Thyroid gland (tissue), 4 donors: Measurements from ENCODE around the gene NOS1AP. TPM values are rescaled to one million over a fixed set of nuclear protein-coding genes. Genes with fewer than 3 reads are reported as not detected.
"Not testable (repeated sequence)": the region's sequence is repeated elsewhere in the genome, so short reads cannot be mapped to it uniquely, and the experiment has no call there.

Experiments used
- DNase-seq, 2 donors: peaks; one replicate each; pipeline ENCODE4 v3.0.0-alpha.2; 2019
- H3K27ac ChIP-seq, 3 donors: fragments of 200-600 bp; sonication (generic); 1 replicate in 2 of 3; 2 replicates in 1 of 3; pipeline ENCODE4 v1.5.1; 2016 to 2019; ENCODE audit warnings: mild to moderate bottlenecking in 1 of 3, moderate library complexity in 1 of 3
- H3K27me3 ChIP-seq: fragments of 200-600 bp; sonication (generic); one replicate; pipeline ENCODE4 v1.5.1; 2019
- H3K36me3 ChIP-seq, 2 donors: fragments of 200-600 bp; sonication (generic); one replicate each; pipeline ENCODE4 v1.5.1; 2016 to 2019
- H3K4me1 ChIP-seq, 2 donors: fragments of 200-600 bp; sonication (generic); one replicate each; pipeline ENCODE4 v1.5.1; 2017 to 2019
- H3K4me3 ChIP-seq, 3 donors: fragments of 200-600 bp; sonication (generic); replicated peaks in 1 of 3; 1 replicate in 2 of 3; 2 replicates in 1 of 3; pipeline ENCODE4 v1.5.1; 2016; ENCODE audit warnings: mild to moderate bottlenecking in 1 of 3
- H3K9me3 ChIP-seq: fragments of 200-600 bp; sonication (generic); one replicate; pipeline ENCODE4 v1.5.1; 2017
- POLR2A ChIP-seq, 2 donors: fragments of 450-650 bp; IDR thresholded peaks; one replicate each; pipeline ENCODE4 v1.6.1; 2017; ENCODE audit warnings: antibody characterized with exemption in 2 of 2, mild to moderate bottlenecking in 2 of 2, moderate library complexity in 1 of 2
- WGBS, 2 donors: methylation state at CpG; one replicate each; pipeline ENCODE4 v1.1.5; 2017; 5-methylcytosine and 5-hydroxymethylcytosine counted together
- intact Hi-C: fragments of 100-400 bp; cut with DNase I; formaldehyde crosslinking; loops from one replicate; pipeline ENCODE4 v1.15.1; 2023
- total RNA-seq, 4 donors: library from RNA; depleted of rRNA; stranded (reverse); fragments of >200 nt; gene quantifications; one replicate each; pipeline ENCODE4 v1.2.3, GENCODE V29; 2016
- TF ChIP-seq, protein P1 (sequence below), 6 experiments: fragments of 200-600 bp in 3 of 6; fragments of 450-650 bp in 3 of 6; sonication (generic) in 3 of 6; IDR thresholded peaks; one replicate each; pipeline ENCODE4 v1.5.1; 2016 to 2019; ENCODE audit warnings: antibody characterized with exemption in 6 of 6, mild to moderate bottlenecking in 2 of 6, inconsistent platforms in 1 of 6, moderate library complexity in 1 of 6

Gene NOS1AP
- total RNA-seq, 4 donors from 2014 or later = 0.40 to 2.2 (median 0.54) TPM

DNA sequence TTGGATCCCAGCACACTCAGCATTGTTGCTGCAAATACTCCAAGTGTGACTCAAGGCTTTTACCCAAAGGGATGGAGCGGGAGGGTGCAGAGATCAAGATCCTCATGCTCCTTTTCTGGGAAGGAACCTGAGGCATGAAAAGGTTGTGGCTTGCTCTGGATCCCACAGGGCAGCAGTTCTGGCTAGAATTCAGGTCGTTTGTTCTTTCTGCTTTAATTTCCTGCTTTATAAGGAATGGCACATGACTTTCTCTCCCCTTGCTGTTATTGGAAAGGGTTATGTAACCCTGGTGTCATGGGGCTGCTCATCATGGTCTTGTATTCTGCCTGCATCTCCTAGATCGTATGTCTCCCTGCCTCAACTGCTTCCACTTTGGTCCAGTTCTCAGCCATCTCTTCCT, 101.6 kb downstream of the NOS1AP start:
- Histone ChIP-seq H3K4me3 (no peak overlapping the region), H3K36me3 (no peaks in the 10 kb centered on the region), H3K27me3 (no peaks in the 10 kb centered on the region), H3K27ac (no peak overlapping the region), H3K9me3 (no peaks in the 10 kb centered on the region), H3K4me1 (no peaks in the 10 kb centered on the region)
- DNase-seq = no peak
- 61 to 77% methylated on average over 3 of the region's 3 CpGs for WGBS, 2 donors
- TF ChIP-seq, protein P1, sequence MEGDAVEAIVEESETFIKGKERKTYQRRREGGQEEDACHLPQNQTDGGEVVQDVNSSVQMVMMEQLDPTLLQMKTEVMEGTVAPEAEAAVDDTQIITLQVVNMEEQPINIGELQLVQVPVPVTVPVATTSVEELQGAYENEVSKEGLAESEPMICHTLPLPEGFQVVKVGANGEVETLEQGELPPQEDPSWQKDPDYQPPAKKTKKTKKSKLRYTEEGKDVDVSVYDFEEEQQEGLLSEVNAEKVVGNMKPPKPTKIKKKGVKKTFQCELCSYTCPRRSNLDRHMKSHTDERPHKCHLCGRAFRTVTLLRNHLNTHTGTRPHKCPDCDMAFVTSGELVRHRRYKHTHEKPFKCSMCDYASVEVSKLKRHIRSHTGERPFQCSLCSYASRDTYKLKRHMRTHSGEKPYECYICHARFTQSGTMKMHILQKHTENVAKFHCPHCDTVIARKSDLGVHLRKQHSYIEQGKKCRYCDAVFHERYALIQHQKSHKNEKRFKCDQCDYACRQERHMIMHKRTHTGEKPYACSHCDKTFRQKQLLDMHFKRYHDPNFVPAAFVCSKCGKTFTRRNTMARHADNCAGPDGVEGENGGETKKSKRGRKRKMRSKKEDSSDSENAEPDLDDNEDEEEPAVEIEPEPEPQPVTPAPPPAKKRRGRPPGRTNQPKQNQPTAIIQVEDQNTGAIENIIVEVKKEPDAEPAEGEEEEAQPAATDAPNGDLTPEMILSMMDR (IDR thresholded peaks at IDR 0.05) = no peak
- TF ChIP-seq POLR2A (IDR thresholded peaks at IDR 0.05) = no peak
- intact Hi-C loops = no loop called here

DNA sequence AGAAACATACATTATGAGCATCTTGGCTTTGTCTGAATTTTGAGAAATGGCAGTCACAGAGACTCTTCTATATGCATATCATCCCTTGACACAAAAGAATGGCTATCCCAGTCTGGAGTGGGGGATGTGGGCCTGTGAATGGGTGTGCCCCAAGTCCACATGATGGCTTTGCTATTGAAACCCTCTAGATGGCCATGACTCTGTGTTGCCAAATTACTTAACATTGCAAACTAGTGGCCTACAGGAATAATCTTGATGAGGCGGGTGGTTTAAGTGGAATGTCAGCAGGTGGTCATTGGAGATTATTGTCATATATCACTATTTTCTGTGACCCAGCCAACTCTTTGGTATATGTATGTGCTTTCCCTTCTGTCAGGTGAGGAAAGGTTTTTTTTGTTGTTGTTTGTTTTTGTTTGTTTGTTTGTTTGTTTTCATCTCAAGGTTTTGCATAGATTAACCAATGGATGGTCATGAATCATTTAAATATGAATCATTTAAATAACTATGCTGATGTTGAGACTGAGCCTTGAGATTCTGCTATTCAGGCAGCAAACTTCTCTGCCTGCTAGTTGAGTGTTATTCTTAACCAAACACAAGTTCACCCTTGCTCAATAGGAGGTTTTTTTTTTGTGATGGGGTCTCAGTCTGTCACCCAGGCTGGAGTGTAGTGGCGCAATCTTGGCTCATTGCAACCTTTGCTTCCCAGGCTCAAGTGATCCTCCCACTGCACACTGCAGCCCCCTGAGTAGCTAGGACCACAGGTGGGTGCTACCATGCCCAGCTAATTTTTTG, 103.0 kb downstream of the NOS1AP start:
- Histone ChIP-seq H3K27ac (no peak overlapping the region), H3K9me3 (no peaks in the 10 kb centered on the region), H3K27me3 (no peaks in the 10 kb centered on the region), H3K36me3 (no peaks in the 10 kb centered on the region), H3K4me3 (no peak overlapping the region), H3K4me1 (no peaks in the 10 kb centered on the region)
- whole genome bisulfite sequencing, 2 donors = 94 to 97% methylated on average over 2 of the region's 2 CpGs
- intact Hi-C loops = no loop called here
- no peak for TF ChIP-seq POLR2A (IDR thresholded peaks at IDR 0.05)
- TF ChIP-seq, protein P1 (IDR thresholded peaks at IDR 0.05) = no peak
- DNase-seq = no peak

DNA sequence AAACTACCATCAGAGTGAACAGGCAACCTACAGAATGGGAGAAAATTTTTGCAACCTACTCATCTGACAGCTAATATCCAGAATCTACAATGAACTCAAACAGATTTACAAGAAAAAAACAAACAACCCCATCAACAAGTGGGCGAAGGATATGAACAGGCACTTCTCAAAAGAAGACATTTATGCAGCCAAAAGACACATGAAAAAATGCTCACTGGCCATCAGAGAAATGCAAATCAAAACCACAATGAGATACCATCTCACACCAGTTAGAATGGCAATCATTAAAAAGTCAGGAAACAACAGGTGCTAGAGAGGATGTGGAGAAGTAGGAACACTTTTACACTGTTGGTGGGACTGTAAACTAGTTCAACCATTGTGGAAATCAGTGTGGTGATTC, 104.1 kb downstream of the NOS1AP start:
- H3K27me3 ChIP-seq, H3K4me1 ChIP-seq, H3K9me3 ChIP-seq, H3K27ac ChIP-seq, H3K36me3 ChIP-seq, DNase-seq, H3K4me3 ChIP-seq, intact Hi-C loops: not testable (repeated sequence)
- WGBS, 2 donors = 93 to 100% methylated on average over 1 of the region's 1 CpG

DNA sequence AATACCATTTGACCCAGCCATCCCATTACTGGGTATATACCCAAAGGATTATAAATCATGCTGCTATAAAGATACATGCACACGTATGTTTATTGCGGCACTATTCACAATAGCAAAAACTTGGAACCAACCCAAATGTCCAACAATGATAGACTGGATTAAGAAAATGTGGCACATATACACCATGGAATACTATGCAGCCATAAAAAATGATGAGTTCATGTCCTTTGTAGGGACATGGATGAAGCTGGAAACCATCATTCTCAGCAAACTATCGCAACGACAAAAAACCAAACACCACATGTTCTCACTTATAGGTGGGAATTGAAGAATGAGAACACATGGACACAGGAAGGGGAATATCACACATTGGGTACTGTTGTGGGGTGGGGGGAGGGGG, 104.5 kb downstream of the NOS1AP start:
- H3K27ac ChIP-seq, DNase-seq, intact Hi-C loops, H3K4me3 ChIP-seq, H3K9me3 ChIP-seq, H3K27me3 ChIP-seq, H3K36me3 ChIP-seq, H3K4me1 ChIP-seq: not testable (repeated sequence)
- 92 to 93% methylated on average over 2 to 3 of the region's 4 CpGs for WGBS, 2 donors

DNA sequence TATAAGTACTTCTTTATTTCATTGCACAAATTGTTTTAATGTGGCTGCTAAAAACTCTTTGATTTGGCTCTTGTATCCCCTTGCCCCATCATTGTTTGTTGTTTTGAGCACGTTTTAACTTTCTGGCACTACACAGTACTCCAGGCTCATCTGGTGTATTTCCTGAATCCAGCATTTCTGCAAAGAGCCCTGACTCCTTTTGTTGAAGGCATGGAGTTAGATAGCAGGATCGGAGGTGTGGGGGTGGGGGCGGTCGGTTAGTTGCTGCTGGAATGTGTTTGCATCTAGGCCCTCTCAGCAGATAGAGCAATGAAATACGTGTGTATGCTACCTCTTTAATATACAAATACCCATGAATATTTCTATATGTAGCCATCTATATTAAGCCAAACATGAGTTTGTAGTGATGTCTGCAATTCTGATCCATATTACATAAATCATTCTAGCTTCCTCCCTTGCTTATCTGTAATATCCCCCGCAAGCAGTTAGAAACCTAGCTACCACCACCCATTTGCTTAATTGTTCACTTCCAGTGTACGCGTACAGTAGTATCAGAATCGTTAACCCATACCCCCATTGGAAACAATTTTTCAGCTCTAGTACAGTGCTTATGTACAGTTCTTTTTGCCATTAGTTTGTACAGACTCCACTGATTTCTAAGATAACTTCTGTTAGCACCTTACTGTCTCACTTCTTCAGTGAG, 106.0 kb downstream of the NOS1AP start:
- no peak for TF ChIP-seq POLR2A (IDR thresholded peaks at IDR 0.05)
- TF ChIP-seq, protein P1 (IDR thresholded peaks at IDR 0.05) = no peak
- 45 to 52% methylated on average over 9 of the region's 9 CpGs for WGBS, 2 donors
- no peaks in the 10 kb centered on the region for H3K36me3 ChIP-seq
- no peak overlapping the region for H3K4me3 ChIP-seq
- no peaks in the 10 kb centered on the region for H3K4me1 ChIP-seq
- H3K9me3 ChIP-seq = no peaks in the 10 kb centered on the region
- DNase-seq = no peak
- H3K27me3 ChIP-seq = no peaks in the 10 kb centered on the region
- H3K27ac ChIP-seq = no peak overlapping the region
- intact Hi-C loops = no loop called here

DNA sequence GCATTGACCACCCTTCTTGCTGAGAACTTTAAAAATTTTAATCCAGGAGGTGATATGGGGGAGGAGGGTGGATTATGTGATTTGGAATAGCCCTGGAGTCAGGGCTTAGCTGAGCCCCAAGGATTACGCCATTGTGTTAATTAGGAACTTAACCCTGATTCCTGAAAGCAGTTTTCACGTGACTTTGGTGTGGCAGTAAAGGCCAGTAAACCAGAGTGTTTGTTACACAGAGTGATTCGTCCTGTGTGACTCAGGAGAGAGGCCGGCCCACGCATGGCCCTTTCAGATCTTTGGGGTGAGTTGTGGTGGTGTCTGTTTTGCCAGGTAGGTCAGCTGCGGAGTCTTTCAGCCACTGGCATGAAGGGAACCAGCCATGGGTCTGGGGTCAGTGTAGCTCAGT, 107.6 kb downstream of the NOS1AP start:
- Histone ChIP-seq H3K27ac (no peak overlapping the region), H3K4me3 (no peak overlapping the region), H3K27me3 (no peaks in the 10 kb centered on the region), H3K4me1 (no peaks in the 10 kb centered on the region), H3K36me3 (no peaks in the 10 kb centered on the region), H3K9me3 (no peaks in the 10 kb centered on the region)
- intact Hi-C loops = no loop called here
- no peak for DNase-seq
- no peak for TF ChIP-seq POLR2A (IDR thresholded peaks at IDR 0.05)
- TF ChIP-seq, protein P1 (IDR thresholded peaks at IDR 0.05) = no peak
- WGBS, 2 donors = 85 to 97% methylated on average over 6 of the region's 6 CpGs
